GM19452 (cell line): ENCODE results near the gene DGUOK.
"Not testable (repeated sequence)": the region's sequence is repeated elsewhere in the genome, so short reads cannot be mapped to it uniquely, and the experiment has no call there.

Experiments
- ATAC-seq: cut with Tn5 transposase; IDR thresholded peaks from one replicate; pipeline ENCODE4 v1.9.1; 2021; ENCODE audit not compliant: unreplicated experiment

DGUOK gene

DNA sequence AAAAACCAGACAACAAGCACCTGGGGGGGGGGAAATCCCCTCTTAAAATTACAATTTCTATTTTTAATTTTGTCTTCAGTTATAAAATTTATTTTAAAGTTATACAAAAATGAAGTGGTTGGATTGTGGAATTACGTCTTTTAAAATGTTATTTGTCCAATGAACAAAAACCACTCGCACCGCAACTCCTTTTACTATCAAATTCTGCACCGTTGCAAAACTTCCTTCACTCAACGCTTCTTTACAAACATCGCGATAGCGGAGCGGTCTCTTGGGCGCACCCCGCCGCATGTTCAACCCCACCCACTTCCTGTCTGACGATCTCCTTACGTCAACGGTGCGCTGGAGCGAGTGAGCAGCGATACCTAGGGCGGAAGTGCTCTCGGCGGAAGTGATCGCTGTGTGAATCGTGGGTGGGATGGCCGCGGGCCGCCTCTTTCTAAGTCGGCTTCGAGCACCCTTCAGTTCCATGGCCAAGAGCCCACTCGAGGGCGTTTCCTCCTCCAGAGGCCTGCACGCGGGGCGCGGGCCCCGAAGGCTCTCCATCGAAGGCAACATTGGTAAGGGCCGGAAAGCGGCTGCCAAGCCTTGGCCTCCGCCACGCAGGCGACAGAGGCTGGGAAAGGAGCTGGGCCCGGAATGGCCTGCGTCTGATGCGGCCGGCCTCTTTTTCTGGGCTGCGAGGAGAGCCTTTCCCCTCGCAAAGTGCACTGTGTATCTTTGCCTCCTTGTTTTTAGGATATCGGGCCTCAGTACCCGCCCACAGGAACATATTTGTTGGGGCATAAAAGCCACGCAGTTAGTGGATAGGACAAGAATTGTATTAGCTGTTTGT is at the start of gene DGUOK:
Gene DGUOK, plus strand, starts transcription at position 388 of the 835 bp plus-strand sequence. Its CDS starts 31 bp downstream, at position 419.
- ATAC-seq: peak; percentile 99

DNA sequence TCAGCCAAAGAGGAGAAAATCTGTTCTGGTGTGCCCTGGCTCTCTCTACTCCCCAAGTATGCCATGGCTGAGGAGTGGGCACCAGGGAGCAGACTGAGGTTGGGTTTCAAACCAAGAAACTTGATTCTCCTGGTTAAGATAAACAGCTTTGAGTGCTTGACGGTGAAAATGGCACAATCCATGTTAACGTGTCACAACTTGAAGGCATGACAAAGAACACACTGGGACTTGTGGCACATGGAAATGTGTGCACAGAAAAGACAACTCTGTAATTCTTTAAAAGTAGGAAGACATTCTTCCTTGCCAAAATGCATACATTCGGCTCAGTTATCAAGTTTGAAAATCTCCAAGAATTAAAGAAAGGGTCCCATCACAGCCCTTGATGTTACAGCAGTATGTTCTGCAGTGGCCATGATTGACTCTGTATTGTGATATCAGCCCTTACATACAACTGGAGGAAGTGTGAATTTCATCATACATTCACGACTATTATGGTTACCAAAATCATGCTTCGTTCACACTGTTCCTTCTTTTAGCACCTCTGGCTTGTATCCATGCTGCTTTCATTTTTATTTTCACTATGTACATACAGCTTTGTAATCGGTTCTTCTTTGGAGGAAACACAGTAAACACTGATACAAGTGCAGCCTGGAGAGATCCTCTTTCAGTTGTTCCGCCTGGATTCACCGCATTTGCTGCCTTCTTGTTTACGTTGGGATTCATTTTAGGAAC is 49.4 kb upstream of the DGUOK start:
- no peak for ATAC-seq

DNA sequence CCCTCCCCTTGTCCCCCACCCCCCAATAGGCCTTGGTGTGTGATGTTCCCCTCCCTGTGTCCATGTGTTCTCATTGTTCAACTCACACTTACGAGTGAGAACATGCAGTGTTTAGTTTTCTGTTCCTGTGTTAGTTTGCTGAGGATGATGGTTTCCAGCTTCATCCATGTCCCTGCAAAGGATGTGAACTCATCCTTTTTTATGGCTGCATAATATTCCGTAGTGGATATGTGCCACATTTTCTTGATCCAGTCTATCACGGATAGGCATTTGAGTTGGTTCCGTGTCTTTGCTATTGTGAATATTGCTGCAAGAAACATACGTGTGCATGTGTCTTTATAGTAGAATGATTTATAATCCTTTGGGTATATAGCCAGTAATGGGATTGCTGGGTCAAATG is 48.7 kb upstream of the DGUOK start:
- not testable (repeated sequence) for ATAC-seq

DNA sequence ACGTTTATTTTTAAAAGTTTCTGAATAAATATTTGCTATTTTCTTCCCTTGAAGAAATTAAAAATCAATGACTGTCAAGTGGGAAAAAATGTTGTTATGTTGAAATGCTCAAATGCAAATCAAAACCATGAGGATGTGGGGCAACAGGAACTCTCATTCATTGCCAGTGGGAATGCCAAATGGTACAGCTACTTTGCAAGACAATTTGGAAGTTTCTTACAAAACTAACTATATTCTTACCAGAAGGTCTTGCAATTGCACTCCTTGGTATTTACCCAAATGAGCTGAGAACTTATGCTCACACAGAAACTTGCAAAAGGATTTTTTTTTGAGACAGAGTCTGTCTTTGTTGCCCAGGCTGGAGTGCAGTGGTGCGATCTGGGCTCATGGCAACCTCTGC is 41.3 kb upstream of the DGUOK start:
- no peak for ATAC-seq

DNA sequence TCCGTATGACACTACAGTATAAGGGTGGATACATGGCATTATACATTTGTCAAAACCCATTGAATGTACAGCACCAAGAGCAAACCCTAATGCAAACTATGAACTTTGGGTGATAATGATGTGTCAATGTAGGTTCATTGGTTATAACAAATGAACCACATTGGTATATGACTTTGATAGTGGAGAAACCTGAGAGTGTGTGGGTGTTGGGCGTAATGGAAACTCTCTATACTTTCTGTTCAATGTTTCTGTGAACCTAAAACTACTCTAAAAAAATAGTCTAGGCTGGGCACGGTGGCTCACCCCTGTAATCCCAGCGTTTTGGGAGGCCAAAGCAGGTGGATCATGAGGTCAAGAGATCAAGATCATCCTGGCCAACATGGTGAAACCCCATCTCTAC is 40.3 kb upstream of the DGUOK start:
- no peak for ATAC-seq

DNA sequence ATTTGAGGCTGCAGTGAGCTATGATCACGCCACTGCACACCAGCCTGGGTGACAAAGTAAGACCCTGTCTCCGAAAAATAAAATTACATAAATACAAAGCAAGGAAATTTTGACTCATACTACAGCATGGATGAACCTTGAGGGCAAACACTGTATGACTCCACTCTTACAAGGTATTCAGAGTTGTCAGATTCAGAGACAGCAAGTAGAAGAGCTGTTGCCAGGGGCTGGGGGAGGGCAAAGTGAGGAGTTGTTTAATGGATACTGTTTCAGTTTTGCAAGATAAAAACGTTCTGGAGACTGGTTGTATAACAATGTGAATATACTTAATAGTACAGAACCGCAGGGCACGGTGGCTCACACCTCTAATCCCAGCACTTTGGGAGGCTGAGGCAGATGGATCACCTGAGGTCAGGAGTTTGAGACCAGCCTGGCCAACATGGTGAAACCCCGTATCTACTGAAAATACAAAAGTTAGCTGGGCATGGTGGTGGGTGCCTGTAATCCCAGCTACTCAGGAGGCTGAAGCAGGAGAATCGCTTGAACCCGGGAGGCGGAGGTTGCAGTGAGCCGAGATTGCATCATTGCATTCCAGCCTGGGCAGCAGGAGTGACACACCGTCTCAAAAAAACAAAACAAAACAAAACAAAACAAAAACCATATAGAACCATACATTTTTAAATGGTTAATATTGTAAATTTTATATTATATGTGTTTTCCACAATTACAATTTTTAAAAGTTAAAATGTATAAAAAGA is 38.9 kb upstream of the DGUOK start:
- ATAC-seq: not testable (repeated sequence)

DNA sequence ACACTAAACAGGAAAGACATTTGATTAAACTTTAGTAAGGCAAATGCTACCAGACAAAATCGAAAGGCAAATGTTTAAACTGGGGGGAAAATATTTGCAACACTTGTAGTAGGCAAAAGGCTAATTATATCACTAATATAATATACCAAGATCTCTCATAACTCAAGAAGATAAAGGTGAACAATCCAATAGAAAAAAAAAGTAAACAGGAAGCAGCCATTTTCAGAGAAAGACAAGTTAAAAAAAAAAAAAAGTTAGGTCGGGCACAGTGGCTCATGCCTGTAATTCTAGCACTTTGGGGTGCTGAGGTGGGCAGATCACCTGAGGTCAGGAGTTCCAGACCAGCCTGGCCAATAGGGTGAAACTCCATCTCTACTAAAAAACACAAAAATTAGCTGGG is 38.3 kb upstream of the DGUOK start:
- ATAC-seq: no peak

DNA sequence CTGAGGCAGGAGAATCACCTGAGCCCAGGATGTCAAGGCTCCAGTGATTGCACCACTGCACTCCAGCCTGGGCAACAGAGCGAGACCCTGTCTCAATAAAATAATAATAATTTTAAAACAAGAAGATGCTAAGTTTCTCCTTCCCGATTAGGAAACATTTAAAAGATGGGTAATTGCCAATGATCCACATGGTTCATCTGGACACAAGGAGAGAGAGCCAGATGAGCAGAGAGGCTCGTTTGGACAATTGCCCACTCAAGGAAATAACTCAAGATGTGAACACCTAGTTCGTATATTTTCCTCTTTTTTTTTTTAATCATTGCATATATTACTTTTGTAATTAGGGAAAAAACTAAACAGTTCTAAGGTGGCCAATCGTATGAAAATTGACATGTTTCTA is 37.5 kb upstream of the DGUOK start:
- no peak for ATAC-seq

DNA sequence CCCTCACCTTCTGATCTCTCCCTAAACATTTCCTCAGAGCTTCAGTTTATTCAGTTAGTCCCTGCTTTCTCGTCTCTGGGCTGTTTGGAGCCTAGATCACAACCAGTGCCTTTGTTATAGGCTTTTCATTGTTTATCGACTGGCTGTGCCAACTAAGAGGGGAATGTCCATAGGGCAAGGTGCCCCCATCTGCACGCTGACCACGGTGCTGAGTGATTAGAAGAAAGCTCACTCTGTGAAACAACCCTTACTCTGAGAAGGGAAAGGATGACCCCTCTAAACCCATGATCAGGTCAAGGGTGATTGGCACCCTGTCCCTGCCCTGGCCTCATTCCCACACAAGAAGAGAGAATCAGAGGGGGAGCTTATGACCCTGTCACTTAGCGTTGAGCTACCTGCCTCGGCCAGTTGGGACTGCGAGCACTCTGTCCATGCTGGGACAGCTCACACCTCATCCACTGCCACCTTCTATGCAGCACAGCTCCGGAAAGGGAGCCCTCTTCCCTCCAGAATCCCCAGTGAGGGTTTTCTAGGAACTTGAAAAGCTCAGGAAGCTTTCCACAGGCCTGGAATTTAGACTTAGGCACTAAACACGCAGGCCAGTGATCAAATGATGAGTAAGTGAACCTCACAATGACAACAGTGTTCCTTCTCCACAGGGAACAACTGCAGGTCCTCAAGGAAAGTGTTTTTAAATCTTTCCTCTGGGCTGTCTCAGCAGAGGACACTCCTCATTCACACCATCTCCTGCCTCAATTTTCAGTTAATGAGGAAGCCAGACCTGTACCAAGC is 36.2 kb upstream of the DGUOK start:
- no peak for ATAC-seq

DNA sequence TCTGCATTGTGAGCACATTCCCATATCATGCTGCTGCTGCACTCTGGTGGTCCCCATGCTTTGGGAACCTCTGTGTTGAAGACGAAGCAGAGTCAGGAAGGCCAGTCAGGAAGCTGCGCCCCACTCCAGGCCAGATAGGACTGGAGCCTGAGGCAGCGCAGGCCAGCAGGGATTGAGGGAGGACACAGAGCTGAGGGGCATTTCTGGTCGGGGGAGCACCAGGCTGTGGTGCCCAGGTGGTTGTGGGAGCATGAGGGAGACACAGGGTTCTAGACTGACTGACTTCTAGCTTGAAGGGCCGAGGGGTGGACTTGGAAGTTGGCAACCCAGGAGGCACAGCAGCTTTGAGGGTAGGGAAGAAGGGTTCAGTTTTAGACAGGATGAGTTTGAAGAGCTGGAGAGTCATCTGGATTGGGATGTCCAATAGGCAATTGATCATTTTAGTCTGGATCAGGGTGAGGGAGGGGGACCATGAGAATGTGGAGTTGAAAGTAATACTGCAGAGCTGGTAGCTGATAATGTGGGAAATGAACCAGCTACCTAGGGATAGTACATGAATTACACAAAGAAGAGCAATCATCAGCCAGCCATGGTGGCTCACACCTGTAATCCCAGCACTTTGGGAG is 35.3 kb upstream of the DGUOK start:
- ATAC-seq: no peak

DNA sequence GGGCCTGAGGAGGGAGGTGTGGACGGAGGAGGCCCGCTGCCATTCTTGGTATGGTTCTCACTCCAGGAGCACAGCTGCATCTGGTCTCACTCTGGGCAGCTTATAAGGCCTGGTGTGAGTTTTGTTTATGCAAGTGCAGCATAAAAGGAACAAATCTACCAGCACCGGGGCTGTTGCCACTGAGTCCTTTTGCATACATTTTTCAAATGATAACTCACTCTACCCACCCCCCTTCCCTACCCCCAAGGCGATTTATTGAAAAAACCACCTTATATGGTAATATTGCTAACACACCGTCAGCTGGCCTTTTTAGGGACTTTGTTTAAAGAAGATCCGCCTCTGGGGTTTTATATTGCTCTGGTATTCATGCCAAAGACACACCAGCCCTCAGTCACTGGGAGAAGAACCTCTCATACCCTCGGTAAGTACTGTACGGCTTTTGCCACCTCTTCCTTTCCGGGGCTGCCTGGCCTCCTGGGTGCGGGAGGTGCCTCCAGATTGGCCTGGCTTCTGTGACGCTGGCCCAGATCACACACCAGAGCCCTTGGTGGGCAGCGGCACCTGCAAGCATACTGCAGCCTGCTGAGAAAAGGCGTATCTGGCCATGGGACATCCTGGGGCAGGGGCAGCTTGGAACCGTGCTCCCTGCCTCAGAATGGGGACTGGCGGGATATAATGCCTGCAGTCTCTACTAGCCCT is 33.9 kb upstream of the DGUOK start, which contains the start of gene ACTG2:
Gene ACTG2, plus strand, starts transcription at position 378 of the 699 bp plus-strand sequence. CDS start 8,304 bp downstream, outside the sequence.
- ATAC-seq: no peak

DNA sequence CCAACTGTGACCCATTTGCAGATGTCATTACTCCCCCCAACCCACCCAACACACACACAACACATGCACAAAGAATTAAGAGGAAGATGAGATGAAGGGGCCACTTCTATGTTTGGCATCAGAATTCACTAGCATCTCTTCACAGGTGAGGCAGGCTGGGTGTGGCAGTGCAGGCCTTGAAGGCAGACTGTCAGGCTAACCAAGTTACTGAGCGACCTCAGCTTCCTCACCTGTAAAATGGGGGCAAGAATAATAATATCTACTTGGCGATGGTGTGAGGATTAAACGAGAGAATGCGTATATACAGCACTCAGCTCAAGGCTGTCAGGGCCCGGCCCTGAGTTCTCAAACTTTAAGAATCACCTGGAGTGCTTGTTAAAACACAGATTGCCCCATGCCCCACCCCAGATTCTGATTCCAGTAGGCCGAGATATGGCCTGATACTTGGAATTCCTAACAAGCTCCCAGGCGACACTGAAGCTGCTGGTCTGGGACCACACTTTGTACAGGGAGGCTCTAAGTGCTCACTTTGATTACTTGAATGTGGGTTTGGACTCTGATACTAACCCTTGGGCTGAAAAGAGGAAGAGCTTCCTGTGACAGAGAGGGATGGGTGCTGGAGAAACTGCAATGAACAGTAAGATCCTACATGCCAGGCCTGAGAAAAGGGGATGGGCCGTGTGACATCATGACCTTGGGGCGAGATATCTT is 32.8 kb upstream of the DGUOK start:
- ATAC-seq: no peak

DNA sequence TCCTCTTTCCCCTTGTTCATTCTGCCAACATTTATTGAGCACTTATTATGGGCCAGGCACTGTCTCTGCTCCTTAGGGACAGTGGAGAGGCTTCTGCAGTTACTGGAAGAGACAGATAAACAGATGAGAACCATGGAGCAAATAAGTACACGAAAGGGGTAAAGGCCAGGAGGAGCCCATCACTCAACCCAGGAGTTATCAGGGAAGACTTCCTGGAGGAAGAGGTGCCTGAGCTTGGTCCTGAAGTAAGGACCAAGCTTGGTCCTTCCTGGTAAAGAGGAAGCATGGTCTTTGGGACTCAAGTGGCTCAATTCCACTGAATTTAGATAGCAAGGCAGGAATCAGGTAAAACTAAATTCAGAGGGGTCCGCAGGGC is 32.2 kb upstream of the DGUOK start:
- no peak for ATAC-seq

DNA sequence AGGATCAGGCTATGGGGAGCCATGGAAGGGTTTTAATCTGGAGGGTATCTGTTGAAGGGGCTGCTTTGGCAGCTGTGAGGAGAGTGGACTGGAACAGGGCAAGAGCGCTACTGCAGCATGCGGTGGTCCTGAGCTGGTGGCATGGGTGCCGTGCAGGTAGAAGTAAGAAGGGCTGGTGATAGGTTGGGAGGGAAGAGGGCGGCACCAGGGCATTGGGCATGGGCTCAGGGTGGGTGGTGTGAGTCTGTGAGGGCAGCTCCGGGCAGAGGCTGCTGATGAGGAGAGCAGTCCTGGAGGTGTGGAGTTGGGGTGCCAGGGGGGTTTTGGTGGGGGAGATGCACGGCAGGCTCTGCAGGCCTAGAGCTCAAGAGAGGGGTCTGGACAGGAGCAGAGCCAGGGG is 31.8 kb upstream of the DGUOK start:
- ATAC-seq: no peak

DNA sequence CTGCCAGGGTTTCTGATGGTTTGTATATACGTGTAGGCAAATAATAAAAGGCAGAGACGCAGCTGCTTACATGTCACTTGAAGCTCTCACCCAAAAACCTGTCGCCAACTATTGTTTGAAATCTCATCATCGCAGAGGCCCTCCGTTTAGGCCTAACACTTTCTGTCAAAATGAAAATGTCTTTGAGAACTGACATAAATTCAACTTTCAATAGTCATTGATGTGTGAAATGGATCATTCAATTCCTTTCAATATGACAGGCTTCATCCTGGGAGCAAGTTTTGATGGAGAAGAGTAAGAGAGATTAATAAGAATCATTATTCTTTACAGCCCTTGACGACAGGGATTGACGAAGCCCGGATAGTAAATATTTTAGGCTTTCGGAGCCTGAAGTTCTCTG is 31.2 kb upstream of the DGUOK start:
- ATAC-seq: no peak

DNA sequence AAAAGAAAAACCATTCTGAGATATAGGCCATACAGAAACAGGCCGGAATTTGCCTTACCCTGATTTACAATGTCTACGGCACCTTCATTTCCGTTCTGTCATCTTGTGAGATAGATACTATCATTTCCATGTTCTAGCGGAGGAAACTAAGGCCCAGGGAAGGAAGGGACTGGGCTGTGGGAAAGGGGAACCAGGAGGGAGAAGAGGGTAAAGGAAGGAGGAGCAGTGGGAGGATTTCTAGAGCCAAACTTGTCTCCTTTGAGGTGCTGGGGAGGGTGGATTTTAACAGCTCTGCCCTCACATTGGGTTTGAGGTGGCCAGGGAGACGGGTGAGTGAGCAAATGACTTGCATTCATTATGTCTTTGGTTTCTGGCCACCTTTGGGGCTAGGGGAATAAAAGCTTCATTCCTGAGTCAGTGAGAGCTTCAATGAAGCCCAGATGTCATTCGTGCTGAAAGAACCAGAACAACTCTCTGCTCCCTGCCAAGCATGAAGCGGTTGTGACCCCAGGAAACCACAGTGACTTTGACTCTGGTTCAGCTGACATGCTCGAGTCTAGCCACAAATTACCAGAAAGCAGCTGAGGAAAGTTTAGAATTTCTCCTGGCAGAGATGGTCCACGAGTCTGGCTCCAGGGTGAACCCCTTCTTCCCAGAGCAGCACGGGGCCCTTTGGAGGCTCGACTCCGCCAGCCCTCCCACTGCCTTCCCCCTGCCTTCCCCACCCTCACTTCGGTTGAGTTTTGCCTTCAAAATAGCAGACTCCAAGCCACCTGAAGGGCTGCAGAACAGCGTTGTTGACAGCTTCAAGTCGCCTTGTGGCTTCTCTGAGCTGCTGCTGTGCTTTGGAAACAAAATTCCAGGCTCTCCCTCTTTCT is 30.1 kb upstream of the DGUOK start:
- ATAC-seq: peak; percentile 74

DNA sequence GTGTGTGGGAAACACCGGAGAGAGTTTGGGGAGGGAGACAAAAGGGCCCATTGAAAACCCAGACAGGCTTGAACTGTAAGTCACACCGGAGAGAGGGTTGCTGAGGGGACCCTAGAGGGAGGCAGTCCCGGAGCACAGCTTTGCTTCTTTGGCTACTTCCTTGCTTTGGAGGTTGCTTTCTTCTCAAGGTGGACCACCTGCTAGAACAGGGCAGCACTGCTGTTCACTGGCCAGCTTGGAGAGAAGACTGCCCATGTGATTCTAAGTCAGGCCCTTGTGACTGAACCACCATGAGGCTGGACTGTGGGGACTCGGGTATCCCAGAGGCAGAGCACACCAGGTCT is 29.5 kb upstream of the DGUOK start:
- ATAC-seq: no peak

DNA sequence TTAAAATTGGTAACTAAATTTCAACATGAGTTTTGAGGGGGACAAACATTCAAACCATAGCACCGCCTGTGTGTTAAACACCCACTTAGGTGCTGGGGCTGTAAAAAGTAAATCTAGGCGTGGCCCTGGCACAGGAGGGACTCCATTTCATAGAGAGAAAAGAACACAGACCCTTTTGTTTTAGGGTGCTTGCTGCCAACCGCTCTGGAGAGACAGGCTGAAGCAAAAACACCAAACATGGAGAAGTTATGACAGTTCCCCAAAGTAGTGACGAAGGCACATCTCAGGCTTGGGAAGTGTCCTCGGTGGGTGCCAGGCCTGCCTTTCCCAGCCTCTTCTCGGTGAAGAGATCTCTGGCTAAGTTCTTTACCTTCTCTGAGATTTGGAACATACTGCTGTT is 28.7 kb upstream of the DGUOK start:
- no peak for ATAC-seq
